Sigmoid colon (tissue), 7 donors: ENCODE results near the gene IQGAP2. TPM values are rescaled to one million over a fixed set of nuclear protein-coding genes. Genes with fewer than 3 reads are reported as not detected.

ENCODE experiments used
- DNase-seq: peaks from one replicate; pipeline ENCODE4 v3.0.0-alpha.2; 2019
- H3K27ac ChIP-seq, 4 donors: fragments of 200-600 bp; sonication (generic); one replicate each; pipeline ENCODE4 v1.5.1; 2016 to 2019; ENCODE audit warnings: mild to moderate bottlenecking in 1 of 4
- H3K27me3 ChIP-seq, 3 donors: fragments of 200-600 bp; sonication (generic); one replicate each; pipeline ENCODE4 v1.5.1; 2019; ENCODE audit warnings: mild to moderate bottlenecking in 1 of 3
- H3K36me3 ChIP-seq, 4 donors: fragments of 200-600 bp; sonication (generic); one replicate each; pipeline ENCODE4 v1.5.1; 2016 to 2019
- H3K4me1 ChIP-seq, 4 donors: fragments of 200-600 bp; sonication (generic); one replicate each; pipeline ENCODE4 v1.5.1; 2017 to 2019
- H3K4me3 ChIP-seq, 4 donors: fragments of 200-600 bp; sonication (generic); one replicate each; pipeline ENCODE4 v1.5.1; 2017 to 2019; ENCODE audit warnings: mild to moderate bottlenecking in 2 of 4, moderate library complexity in 1 of 4
- H3K9me3 ChIP-seq, 4 donors: fragments of 200-600 bp in 3 of 4; sonication (generic) in 3 of 4; one replicate each; pipeline versions ENCODE4 v1.5.1 to v1.6.1; 2013 to 2019
- EP300 ChIP-seq, 4 donors: sonication (generic); formaldehyde crosslinking; IDR thresholded peaks; one replicate each; pipeline ENCODE4 v1.6.1; 2017; ENCODE audit warnings: antibody characterized with exemption in 4 of 4
- POLR2A ChIP-seq, 2 donors: fragments of 450-650 bp; IDR thresholded peaks; one replicate each; pipeline ENCODE4 v1.6.1; 2016; ENCODE audit warnings: antibody characterized with exemption in 2 of 2, mild to moderate bottlenecking in 2 of 2, moderate library complexity in 2 of 2
- POLR2AphosphoS5 ChIP-seq, 4 donors: sonication (generic); formaldehyde crosslinking; IDR thresholded peaks; one replicate each; pipeline ENCODE4 v1.6.1; 2017; ENCODE audit warnings: antibody characterized with exemption in 4 of 4
- WGBS, 2 donors: extraction: QIAGEN DNeasy Blood & Tissue Kit; methylation state at CpG; one replicate each; pipeline ENCODE4 v1.1.7; 2013; 5-methylcytosine and 5-hydroxymethylcytosine counted together
- intact Hi-C: fragments of 100-400 bp; cut with DNase I; formaldehyde crosslinking; loops from one replicate; pipeline ENCODE4 v1.15.1; 2023
- polyA plus RNA-seq, 3 donors: library from polyadenylated mRNA; stranded (reverse); fragments of 200-250 nt; gene quantifications; one replicate each; pipeline ENCODE4 v1.2.3, GENCODE V29; 2013
- total RNA-seq, 4 donors: library from RNA; depleted of rRNA; stranded (reverse); fragments of >200 nt; gene quantifications; one replicate each; pipeline ENCODE4 v1.1.0, GENCODE V29; 2016
- TF ChIP-seq, protein P1 (sequence below), 4 experiments: fragments of 450-650 bp in 3 of 4; fragments of 200-600 bp in 1 of 4; IDR thresholded peaks; one replicate each; pipeline ENCODE4 v1.5.1; 2016 to 2019; ENCODE audit warnings: antibody characterized with exemption in 4 of 4, mild to moderate bottlenecking in 3 of 4, moderate library complexity in 2 of 4
- donor health status: healthy with polysubstance abuse.
- donor health status: Bipolar disorder and iron deficiency.
- donor health status: healthy.

IQGAP2 gene
- total and polyA plus RNA-seq, 7 donors = 15.0 to 85.3 (median 24.6) TPM

DNA sequence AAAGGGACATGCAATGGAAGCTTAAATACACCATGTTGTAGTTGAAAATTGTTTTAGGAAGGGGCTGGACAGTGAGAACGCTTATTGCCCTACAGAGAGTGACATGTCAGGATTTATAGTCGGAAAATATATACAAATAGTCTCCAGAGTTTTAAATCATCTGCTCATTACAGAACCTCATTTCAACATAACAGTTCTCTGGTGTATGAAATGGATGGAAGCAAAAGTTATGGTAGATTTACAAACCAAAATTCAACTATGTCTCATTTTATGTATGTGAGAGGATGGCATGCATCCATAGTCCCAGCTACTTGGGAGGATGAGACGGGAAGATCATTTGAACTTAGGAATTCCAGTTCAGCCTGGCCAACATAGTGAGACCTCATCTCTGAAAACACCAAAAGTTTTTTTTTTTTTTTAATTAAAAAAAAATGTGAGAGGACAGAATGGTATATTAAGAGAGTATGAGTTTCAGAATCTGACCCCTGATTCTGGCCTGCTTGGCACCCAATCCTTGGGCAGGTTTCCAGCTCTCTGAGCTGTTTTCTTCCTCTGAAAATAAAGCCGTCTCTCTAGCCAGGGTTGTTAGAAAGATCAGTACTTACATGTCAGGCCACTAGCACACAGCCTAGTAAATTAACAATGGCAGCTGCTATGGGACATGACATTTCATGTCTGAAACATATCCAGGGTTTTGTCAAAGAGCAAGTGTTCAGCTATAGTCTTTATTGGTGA is 40.1 kb downstream of the IQGAP2 start:
- H3K27ac ChIP-seq = no peak overlapping the region
- WGBS, 2 donors = 76 to 79% methylated on average over 4 of the region's 4 CpGs

GRCh38 chr5:76445063-76445462 is 42.0 kb downstream of the IQGAP2 start:
- Histone ChIP-seq H3K27ac (no peak overlapping the region), H3K4me1 (peaks cover 0 to 10% (median 3%) of the 10 kb centered on the region in 4 donors), H3K9me3 (no peaks in the 10 kb centered on the region), H3K27me3 (no peaks in the 10 kb centered on the region), H3K36me3 (no peaks in the 10 kb centered on the region), H3K4me3 (no peak overlapping the region)
- TF ChIP-seq POLR2AphosphoS5 (IDR thresholded peaks at IDR 0.05) (no peak), EP300 (IDR thresholded peaks at IDR 0.05) (no peak), POLR2A (IDR thresholded peaks at IDR 0.05) (no peak)
- TF ChIP-seq, protein P1, sequence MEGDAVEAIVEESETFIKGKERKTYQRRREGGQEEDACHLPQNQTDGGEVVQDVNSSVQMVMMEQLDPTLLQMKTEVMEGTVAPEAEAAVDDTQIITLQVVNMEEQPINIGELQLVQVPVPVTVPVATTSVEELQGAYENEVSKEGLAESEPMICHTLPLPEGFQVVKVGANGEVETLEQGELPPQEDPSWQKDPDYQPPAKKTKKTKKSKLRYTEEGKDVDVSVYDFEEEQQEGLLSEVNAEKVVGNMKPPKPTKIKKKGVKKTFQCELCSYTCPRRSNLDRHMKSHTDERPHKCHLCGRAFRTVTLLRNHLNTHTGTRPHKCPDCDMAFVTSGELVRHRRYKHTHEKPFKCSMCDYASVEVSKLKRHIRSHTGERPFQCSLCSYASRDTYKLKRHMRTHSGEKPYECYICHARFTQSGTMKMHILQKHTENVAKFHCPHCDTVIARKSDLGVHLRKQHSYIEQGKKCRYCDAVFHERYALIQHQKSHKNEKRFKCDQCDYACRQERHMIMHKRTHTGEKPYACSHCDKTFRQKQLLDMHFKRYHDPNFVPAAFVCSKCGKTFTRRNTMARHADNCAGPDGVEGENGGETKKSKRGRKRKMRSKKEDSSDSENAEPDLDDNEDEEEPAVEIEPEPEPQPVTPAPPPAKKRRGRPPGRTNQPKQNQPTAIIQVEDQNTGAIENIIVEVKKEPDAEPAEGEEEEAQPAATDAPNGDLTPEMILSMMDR (IDR thresholded peaks at IDR 0.05) = no peak
- intact Hi-C loops = no loop called here
- WGBS, 2 donors = 66 to 86% methylated on average over 4 of the region's 4 CpGs
- no peak for DNase-seq

More for the DNA sequence above, 40.1 kb downstream of the IQGAP2 start:
- H3K4me3 ChIP-seq = no peak overlapping the region
- intact Hi-C loops = no loop called here
- no peaks in the 10 kb centered on the region for H3K36me3 ChIP-seq
- no peaks in the 10 kb centered on the region for H3K9me3 ChIP-seq
- no peaks in the 10 kb centered on the region for H3K4me1 ChIP-seq
- no peaks in the 10 kb centered on the region for H3K27me3 ChIP-seq
- TF ChIP-seq, protein P1 (IDR thresholded peaks at IDR 0.05) = no peak
- TF ChIP-seq POLR2A (IDR thresholded peaks at IDR 0.05) (no peak), EP300 (IDR thresholded peaks at IDR 0.05) (no peak), POLR2AphosphoS5 (IDR thresholded peaks at IDR 0.05) (no peak)
- DNase-seq = no peak

GRCh38 chr5:76445830-76446229 is 42.7 kb downstream of the IQGAP2 start:
- H3K4me1 ChIP-seq = peaks cover 0 to 15% (median 7%) of the 10 kb centered on the region in 4 donors
- DNase-seq = no peak
- H3K27me3 ChIP-seq = no peaks in the 10 kb centered on the region
- no peak for TF ChIP-seq EP300 (IDR thresholded peaks at IDR 0.05)
- no peak for TF ChIP-seq POLR2A (IDR thresholded peaks at IDR 0.05)
- TF ChIP-seq, protein P1 (IDR thresholded peaks at IDR 0.05) = no peak
- TF ChIP-seq POLR2AphosphoS5 (IDR thresholded peaks at IDR 0.05) = no peak
- no peak overlapping the region for H3K27ac ChIP-seq
- intact Hi-C loops = no loop called here
- H3K9me3 ChIP-seq = no peaks in the 10 kb centered on the region
- H3K4me3 ChIP-seq = no peak overlapping the region
- H3K36me3 ChIP-seq = no peaks in the 10 kb centered on the region
- 90 to 92% methylated on average over 5 of the region's 5 CpGs for WGBS, 2 donors

GRCh38 chr5:76446776-76447175 is 43.7 kb downstream of the IQGAP2 start:
- intact Hi-C loops = no loop called here
- no peak overlapping the region for H3K4me3 ChIP-seq
- H3K27ac ChIP-seq = no peak overlapping the region
- peaks cover 0 to 15% (median 7%) of the 10 kb centered on the region in 4 donors for H3K4me1 ChIP-seq
- no peak for TF ChIP-seq POLR2AphosphoS5 (IDR thresholded peaks at IDR 0.05)
- TF ChIP-seq, protein P1 (IDR thresholded peaks at IDR 0.05) = no peak
- TF ChIP-seq POLR2A (IDR thresholded peaks at IDR 0.05) = no peak
- TF ChIP-seq EP300 (IDR thresholded peaks at IDR 0.05) = no peak
- no peak for DNase-seq
- 88 to 93% methylated on average over 6 of the region's 6 CpGs for WGBS, 2 donors
- no peaks in the 10 kb centered on the region for H3K36me3 ChIP-seq
- H3K27me3 ChIP-seq = no peaks in the 10 kb centered on the region
- H3K9me3 ChIP-seq = no peaks in the 10 kb centered on the region
